GM19468 (cell line): ENCODE measurements around the gene CDK5RAP2.
"Not testable (repeated sequence)": the region's sequence is repeated elsewhere in the genome, so short reads cannot be mapped to it uniquely, and the experiment has no call there.

Experiments used
- ATAC-seq: cut with Tn5 transposase; IDR thresholded peaks from one replicate; pipeline ENCODE4 v1.9.1; 2021; ENCODE audit warnings: mild to moderate bottlenecking, moderate library complexity, moderate number of reproducible peaks; ENCODE audit not compliant: unreplicated experiment; ENCODE audit errors: extremely low read depth

CDK5RAP2 gene

GRCh38 chr9:120522558-120522957 lies 57.4 kb downstream of the CDK5RAP2 start:
- no peak for ATAC-seq

DNA sequence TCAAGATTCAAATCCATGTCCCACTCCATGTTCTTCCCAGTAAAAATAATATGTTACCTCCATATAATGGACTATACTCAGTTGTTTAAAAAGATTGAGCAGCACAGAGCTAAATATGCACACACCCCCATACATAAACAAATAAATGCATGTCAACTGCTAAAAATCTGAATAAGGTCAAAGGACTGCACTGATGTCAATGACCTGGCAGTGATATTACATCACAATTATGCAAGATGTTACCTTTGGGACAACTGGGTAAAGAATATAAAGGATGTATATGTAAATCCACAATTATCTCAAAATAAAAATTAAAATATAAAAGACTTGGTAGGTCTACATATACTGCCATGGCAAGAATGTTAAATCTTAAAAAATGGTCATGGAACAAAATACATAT lies 57.9 kb downstream of the CDK5RAP2 start:
- ATAC-seq = no peak

DNA sequence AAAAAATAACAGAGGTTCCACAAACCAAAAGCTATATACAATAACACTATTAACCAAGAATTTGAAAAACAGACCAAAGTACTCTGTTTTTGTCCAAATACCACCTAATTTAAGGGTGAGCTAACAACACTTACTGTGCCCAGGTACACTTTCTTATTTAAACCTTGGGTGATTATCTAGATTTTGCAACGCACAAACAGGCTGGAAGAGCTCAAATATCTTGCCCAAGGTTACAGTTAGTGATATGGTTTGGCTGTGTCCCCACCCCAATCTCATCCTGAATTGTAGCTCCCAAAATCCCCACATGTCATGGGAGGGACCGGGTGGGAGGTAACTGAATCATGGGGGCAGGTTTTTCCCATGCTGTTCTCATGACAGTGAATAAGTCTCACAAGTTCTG lies 58.9 kb downstream of the CDK5RAP2 start:
- no peak for ATAC-seq

DNA sequence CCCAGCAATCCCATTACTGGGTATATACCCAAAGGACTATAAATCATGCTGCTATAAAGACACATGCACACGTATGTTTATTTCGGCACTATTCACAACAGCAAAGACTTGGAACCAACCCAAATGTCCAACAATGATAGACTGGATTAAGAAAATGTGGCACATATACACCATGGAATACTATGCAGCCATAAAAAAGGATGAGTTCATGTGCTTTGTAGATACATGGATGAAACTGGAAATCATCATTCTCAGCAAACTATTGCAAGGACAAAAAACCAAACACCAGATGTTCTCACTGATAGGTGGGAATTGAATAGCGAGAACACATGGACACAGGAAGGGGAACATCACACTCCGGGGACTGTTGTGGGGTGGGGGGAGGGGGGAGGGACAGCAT lies 64.0 kb downstream of the CDK5RAP2 start:
- not testable (repeated sequence) for ATAC-seq

DNA sequence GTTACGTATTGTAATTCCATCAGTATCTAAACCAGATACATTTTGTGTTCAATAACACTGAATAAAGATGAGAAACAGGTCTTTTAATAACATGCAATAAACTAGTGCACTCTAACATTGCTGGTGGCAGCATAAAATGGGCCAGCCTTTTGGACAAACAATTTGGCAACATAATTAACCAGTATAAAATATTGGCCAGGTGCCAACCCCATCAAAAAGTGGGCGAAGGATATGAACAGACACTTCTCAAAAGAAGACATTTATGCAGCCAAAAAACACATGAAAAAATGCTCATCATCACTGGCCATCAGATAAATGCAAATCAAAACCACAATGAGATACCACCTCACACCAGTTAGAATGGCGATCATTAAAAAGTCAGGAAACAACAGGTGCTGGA lies 64.5 kb downstream of the CDK5RAP2 start:
- not testable (repeated sequence) for ATAC-seq

DNA sequence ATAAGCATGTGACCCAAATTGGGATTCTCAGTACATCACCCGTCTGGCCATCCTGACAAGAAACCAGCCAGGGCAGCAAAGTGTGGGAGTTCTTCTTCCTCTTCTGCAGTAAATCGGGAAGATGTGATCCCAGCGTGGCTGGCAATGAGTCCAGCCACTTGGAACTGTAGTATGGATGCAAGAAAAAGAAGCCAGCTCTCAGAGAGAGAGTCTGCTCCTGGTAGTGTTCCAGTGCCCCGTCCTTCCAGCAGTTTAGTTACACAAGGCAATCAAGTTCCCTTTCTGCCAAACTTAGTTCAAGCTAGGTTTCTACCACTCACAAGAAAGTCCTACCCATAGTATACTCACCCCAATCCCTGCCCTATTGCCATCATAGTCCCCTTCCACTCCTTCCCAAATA lies 65.6 kb downstream of the CDK5RAP2 start:
- ATAC-seq = no peak

GRCh38 chr9:120513825-120514396 lies 66.1 kb downstream of the CDK5RAP2 start:
- no peak for ATAC-seq

GRCh38 chr9:120510816-120511215 lies 69.2 kb downstream of the CDK5RAP2 start:
- no peak for ATAC-seq

DNA sequence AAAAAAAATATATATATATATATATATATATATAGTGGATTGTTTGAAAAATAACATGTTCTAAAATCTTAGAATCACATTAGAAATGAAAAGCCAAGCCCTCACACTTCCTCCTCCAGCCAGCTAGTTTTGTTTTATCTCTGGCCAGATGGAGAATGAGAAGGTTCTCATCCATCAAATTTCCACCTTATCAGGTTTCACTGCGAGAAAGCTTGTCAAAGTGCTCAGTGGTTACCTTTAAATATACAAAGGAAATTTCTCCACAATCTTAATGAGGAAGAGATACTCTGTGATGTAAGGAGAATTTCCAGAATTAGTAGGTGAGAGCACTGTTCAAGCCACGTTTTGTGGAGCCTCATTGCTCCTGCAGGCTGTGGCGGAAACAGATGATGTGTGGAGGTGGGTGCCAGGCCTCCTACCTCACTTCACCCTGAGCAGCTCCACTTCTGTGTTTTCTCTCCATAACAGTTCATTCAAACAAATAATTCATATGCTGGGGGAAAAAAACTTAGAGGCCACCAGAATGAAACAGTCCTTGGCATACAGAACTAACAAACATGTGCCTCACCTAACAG lies 71.9 kb downstream of the CDK5RAP2 start:
- ATAC-seq = no peak

GRCh38 chr9:120505186-120505585 lies 74.8 kb downstream of the CDK5RAP2 start:
- ATAC-seq = no peak

GRCh38 chr9:120500733-120501132 lies 79.2 kb downstream of the CDK5RAP2 start:
- no peak for ATAC-seq

DNA sequence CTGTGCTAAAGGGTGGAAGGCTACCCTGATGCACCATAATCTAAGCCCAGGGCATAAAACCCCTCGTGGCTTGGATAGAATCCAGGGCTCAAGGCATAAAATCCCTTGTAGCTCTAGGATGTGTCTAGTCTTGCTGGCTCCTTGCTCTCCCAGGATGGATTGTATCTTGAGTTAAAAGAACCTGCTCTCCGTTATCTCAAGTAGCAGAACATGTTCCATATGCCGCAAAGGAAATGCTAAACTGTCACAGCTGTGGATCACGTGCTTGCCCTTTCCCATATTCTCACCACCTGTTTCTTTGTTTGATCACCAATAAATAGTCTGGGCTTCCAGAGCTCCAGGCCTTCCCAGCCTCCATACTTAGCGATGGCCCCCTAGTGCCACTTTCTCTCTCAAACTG lies 82.1 kb downstream of the CDK5RAP2 start:
- not testable (repeated sequence) for ATAC-seq

GRCh38 chr9:120496438-120496837 lies 83.5 kb downstream of the CDK5RAP2 start:
- not testable (repeated sequence) for ATAC-seq

GRCh38 chr9:120490888-120491595 lies 88.9 kb downstream of the CDK5RAP2 start:
- ATAC-seq = peak; percentile 87

- no peak for ATAC-seq
Observed at GRCh38 chr9:120486835-120487234, 93.1 kb downstream of the CDK5RAP2 start.

DNA sequence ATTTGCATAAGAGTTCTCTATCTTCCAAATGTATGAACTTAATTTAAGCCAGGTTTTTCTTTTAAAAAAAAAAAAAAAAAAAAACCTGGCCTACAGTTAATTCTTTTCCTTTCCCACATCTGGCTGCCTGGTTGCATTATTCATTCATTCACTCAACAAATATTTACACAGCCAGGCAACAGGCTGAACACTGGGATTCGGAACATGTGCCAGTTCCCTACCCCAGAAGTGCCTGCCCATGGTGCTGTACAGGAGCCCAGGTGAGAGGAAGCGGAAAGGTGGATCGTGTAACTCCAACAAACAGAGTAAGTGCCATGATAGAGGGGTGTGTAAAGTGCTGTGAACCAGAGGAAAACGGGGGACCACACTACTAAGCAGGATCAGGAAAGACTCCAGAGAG lies 93.6 kb downstream of the CDK5RAP2 start:
- ATAC-seq = no peak

DNA sequence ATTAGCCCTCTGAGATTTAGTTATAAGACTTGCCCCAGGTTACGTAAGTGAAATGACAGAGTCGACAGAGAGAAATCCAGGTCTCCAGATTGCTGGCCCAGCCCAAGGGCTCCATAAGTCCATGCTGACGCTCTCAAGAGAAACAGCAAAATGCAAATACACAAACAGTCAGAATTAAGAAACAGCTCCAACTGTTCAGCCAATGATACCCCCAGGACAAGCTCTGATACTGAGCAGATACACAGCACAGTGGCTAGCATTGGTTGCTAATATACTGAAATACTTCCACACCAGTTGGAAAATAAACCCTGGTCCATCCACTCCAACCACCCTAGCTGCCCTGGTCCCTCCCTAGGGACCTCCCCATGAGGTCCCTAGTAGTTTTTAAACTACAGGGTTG lies 94.2 kb downstream of the CDK5RAP2 start:
- no peak for ATAC-seq

GRCh38 chr9:120484162-120484561 lies 95.8 kb downstream of the CDK5RAP2 start:
- ATAC-seq = no peak

GRCh38 chr9:120482424-120483186 lies 97.4 kb downstream of the CDK5RAP2 start:
- ATAC-seq = no peak

- ATAC-seq = no peak
Observed at GRCh38 chr9:120481846-120482245, 98.1 kb downstream of the CDK5RAP2 start.

DNA sequence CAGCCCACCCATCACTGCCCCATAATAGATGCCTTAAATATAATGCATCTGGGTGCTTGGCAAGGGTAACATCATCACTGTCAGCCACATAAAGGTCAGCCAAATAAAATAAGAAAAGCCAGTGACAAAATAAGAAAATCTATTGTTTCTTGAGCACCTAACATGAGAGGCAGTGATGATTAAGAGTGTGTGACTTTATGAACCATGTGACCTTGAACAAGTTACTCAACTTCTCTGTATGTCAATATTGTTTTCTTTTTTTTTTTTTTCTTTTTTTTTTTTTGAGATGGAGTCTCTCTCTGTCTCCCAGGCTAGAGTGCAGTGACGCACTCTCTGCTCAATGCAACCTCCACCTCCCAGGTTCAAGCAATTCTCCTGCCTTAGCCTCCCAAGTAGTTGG lies 98.7 kb downstream of the CDK5RAP2 start:
- no peak for ATAC-seq
